HEK293T (cell line): ENCODE results near the gene JADE3.

Experiments
- BHLHE40 ChIP-seq: fragments of 450-650 bp; IDR thresholded peaks from 2 replicates; pipeline ENCODE4 v1.6.1; 2016; ENCODE audit warnings: mild to moderate bottlenecking, moderate library complexity, borderline replicate concordance
- ELF4 ChIP-seq: fragments of 450-650 bp; IDR thresholded peaks from 2 replicates; pipeline ENCODE4 v1.6.1; 2017; ENCODE audit warnings: antibody characterized with exemption
- LEF1 ChIP-seq: fragments of 450-650 bp; IDR thresholded peaks from 2 replicates; pipeline ENCODE4 v1.6.1; 2017; ENCODE audit warnings: mild to moderate bottlenecking, borderline replicate concordance
- TF ChIP-seq, protein P1 (sequence below): fragments of 450-650 bp; IDR thresholded peaks from 2 replicates; pipeline ENCODE4 v1.6.1; 2016

DNA sequence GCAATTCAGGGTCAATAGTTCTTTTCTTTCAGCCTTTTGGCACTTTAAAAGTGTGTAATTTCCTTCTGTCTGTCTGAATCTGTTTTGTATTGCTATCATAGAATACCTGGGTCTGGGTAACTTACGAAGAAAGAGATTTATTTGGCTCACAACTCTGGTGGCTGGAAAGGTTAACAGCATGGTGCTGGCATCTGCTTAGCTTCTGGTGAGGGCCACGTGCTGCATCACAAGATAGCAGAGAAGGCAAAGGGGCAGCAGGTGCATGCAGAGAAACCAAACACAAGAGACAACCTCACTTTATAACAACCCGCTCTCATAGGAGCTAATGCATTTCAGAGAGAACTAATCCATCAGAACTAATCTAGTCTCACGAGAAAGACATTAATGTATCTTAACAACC is 184.8 kb downstream of the JADE3 start:
- TF ChIP-seq LEF1 (no peak), ELF4 (no peak), BHLHE40 (no peak)
- TF ChIP-seq, protein P1, sequence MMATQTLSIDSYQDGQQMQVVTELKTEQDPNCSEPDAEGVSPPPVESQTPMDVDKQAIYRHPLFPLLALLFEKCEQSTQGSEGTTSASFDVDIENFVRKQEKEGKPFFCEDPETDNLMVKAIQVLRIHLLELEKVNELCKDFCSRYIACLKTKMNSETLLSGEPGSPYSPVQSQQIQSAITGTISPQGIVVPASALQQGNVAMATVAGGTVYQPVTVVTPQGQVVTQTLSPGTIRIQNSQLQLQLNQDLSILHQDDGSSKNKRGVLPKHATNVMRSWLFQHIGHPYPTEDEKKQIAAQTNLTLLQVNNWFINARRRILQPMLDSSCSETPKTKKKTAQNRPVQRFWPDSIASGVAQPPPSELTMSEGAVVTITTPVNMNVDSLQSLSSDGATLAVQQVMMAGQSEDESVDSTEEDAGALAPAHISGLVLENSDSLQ, result no peak
